Motor neuron (in vitro differentiated cells): ENCODE results near the gene PLAU. TPM values are rescaled to one million over a fixed set of nuclear protein-coding genes. Genes with fewer than 3 reads are reported as not detected.
"Not testable (repeated sequence)": the region's sequence is repeated elsewhere in the genome, so short reads cannot be mapped to it uniquely, and the experiment has no call there.

Experiments used
- ATAC-seq, 8 experiments: fragments of 200-7000 bp; cut with Tn5 transposase; replicated peaks in 6 of 8; 2 replicates each; pipeline ENCODE4 v1.8.0; 2021; ENCODE audit warnings: mild to moderate bottlenecking in 8 of 8, moderate library complexity in 8 of 8
- H3K27ac ChIP-seq, 2 donors: fragments of 250-450 bp; sonication (Bioruptor Pico); 2 replicates each; pipeline ENCODE4 v1.9.0; 2021; ENCODE audit warnings: antibody characterized with exemption in 2 of 2, mild to moderate bottlenecking in 2 of 2, moderate library complexity in 1 of 2
- H3K4me1 ChIP-seq, 2 donors: fragments of 250-450 bp; sonication (Bioruptor Pico); replicated peaks in 1 of 2; 2 replicates each; pipeline ENCODE4 v1.6.1; 2021; ENCODE audit warnings: antibody characterized with exemption in 2 of 2, mild to moderate bottlenecking in 2 of 2, moderate library complexity in 1 of 2
- H3K4me3 ChIP-seq, 5 donors: fragments of 250-450 bp; sonication (Bioruptor Pico); 2 replicates each; pipeline ENCODE4 v1.9.0; 2021; ENCODE audit warnings: antibody characterized with exemption in 5 of 5, mild to moderate bottlenecking in 5 of 5, moderate library complexity in 4 of 5
- WGBS, 10 experiments: fragments of 450-650 bp; shearing (Covaris generic); methylation state at CpG; one replicate each; pipeline ENCODE4 v1.0.0; 2022; 5-methylcytosine and 5-hydroxymethylcytosine counted together
- in situ Hi-C, 9 experiments: fragments of 400-800 bp; cut with MboI; loops; one replicate each; pipeline ENCODE4 v1.15.0; 2021; ENCODE audit warnings: low sequenced_read_pairs in 9 of 9, low pct_unique_long_range_greater_than_20kb in 2 of 9; ENCODE audit not compliant: unreplicated experiment in 9 of 9
- total RNA-seq, 8 experiments: library from RNA; unstranded; fragments of 300-600 nt; gene quantifications; 2 replicates each; pipeline versions ENCODE4 v1.2.3 to v1.2.4, GENCODE V29; 2022

Gene PLAU
- total RNA-seq, 8 experiments from 2014 or later: 0.17 to 10.0 (median 0.74) TPM

DNA sequence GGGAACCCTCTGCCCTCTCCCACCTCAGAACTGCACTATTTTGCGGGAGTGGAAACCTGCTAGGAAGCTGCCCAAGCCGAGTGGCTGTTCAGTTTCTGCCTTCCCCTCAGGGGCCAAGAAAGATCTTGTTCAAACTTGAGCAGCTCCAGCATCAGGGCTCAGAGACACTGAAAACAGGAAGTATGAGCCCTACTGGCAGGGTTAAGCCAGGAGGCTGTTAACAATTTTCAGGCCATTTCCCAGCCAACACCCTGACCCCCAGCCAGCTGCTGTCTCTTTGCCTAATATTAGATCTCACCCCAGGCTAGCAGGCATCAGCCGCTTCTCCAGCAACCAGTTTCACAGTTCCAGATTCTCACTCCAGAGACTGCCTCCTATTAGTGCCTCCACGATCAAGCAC is 9.2 kb downstream of the PLAU start:
- in situ Hi-C loops: no loop called here
- Histone ChIP-seq H3K27ac (no peak overlapping the region), H3K4me1 (peaks cover 3 to 15% of the 10 kb centered on the region in 2 donors), H3K4me3 (no peak overlapping the region)
- WGBS, 10 experiments: 0 to 63% (median 25%) methylated on average over 1 to 3 of the region's 4 CpGs; no CpG with 5 or more reads in 2 of the 10 experiments
- peak in 3 of 8 experiments; percentile 90 to 96 (median 93) for ATAC-seq

DNA sequence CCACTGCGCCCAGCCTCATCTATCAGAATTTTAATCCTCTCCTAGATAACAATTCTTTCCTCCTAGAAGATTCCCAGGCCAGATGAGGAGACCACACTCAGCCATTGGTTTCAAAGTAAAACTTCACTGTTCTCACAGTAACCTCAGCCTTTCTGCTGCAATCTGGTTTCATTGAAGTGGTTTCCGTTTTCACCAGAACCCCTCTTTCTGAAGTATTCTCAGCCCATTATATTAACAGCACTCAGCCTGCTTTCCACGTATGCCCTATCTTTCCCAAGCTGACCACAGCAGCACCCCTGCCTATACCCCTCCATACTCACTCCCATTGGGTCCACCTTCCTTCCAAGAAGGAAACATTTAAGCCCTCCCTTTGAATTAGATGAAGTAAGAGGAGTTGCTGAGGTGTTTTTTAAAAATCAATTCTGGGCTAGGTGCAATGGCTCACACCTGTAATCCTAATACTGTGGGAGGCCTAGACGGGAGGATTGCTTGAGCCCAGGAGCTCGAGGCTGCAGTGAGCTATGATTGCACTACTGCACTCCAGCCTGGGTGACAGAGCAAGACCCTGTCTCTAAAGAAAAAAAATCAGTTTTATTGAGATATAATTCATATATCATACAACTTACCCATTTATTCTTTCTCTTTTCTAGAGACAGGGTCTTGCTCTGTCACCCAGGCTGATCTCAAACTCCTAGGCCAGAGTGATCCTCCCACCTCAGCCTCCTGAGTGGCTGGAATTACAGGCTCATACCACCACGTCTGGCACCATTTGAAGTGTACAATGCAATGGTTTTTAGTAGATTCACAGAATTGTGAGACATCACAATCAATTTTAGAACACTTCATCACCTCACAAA is 11.3 kb downstream of the PLAU start:
- no peak for ATAC-seq
- H3K4me3 ChIP-seq: no peak overlapping the region
- in situ Hi-C loops: no loop called here
- no peak overlapping the region for H3K27ac ChIP-seq
- WGBS, 10 experiments: 60 to 100% (median 87%) methylated on average over 1 to 6 of the region's 6 CpGs; no CpG with 5 or more reads in 2 of the 10 experiments
- H3K4me1 ChIP-seq: peaks cover 0 to 1% of the 10 kb centered on the region in 2 donors

DNA sequence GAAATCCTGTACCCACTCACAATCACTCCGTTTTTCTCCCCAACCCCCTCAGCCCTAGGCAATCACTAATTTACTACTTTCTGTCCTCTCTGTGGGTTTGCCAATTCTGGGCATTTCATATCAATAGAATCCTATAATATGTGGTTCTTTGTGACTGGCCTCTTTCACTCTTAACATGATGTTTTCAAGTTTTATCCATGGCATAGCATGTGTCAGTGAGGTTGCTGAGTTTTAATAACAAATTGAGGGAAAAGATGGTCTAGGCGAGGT is 11.9 kb downstream of the PLAU start:
- in situ Hi-C loops: no loop called here
- WGBS, 10 experiments: 22 to 100% (median 87%) methylated on average over 1 to 2 of the region's 2 CpGs; no CpG with 5 or more reads in 5 of the 10 experiments

DNA sequence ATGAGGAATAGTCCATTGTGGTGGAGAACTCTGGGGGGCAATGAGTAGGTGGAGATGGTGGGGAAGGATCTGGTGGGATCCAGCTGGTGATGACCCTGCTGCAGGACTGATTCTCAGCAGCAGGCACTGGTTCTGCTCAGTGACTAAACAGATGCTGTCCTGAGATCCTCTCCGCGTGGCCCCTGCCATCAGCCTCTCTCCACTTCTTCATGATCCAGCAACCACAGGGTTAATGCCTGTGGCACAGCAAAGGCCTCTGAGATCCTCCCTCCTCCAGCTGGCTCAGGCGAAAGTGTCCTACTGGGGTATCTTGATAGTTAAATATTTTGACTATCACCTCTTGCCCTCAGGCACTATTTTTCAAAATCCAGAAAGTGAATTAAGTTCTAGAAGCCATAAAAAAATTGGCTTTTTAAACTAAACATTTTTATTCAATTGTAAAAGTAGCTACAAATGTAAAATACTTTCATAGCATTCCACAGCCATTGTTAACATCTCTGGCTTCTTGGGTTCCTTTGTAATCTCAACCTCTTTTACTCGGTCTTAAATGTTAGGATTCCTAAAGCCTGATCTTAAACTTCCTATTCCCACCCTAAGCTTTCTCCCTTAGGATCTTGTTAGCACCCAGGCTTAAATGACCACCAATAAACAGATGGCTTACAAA is 13.1 kb downstream of the PLAU start:
- Histone ChIP-seq H3K27ac (no peak overlapping the region), H3K4me1 (no peaks in the 10 kb centered on the region), H3K4me3 (no peak overlapping the region)
- in situ Hi-C loops: no loop called here
- 0 to 57% (median 29%) methylated on average over 1 to 3 of the region's 4 CpGs; no CpG with 5 or more reads in 2 of the 10 experiments for WGBS, 10 experiments
- ATAC-seq: no peak

More for the DNA sequence above, 11.9 kb downstream of the PLAU start:
- no peak overlapping the region for H3K4me3 ChIP-seq
- no peak for ATAC-seq
- no peaks in the 10 kb centered on the region for H3K4me1 ChIP-seq
- H3K27ac ChIP-seq: no peak overlapping the region

DNA sequence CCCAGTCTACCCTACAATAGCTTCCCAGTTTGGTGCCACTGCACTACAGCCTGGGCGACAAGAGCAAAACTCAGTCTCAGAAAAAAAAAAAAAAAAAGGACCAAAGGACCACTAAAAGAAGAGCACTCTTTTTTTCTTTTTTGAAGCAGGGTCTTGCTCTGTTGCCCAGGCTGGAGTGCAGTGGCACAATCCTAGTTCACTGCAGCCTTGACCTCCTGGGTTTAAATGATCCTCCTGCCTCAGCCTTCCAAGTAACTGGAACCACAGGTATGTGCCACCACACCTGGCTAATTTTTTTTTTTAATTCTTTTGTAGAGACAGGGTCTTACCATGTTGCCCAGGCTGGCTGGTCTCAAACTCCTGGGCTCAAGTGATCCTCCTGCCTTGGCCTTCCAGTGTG is 14.0 kb downstream of the PLAU start:
- no peak overlapping the region for H3K27ac ChIP-seq
- no peak overlapping the region for H3K4me3 ChIP-seq
- in situ Hi-C loops: no loop called here
- ATAC-seq: no peak
- WGBS, 10 experiments: 9 to 86% (median 83%) methylated on average over 1 of the region's 1 CpG; no CpG with 5 or more reads in 5 of the 10 experiments
- no peaks in the 10 kb centered on the region for H3K4me1 ChIP-seq

DNA sequence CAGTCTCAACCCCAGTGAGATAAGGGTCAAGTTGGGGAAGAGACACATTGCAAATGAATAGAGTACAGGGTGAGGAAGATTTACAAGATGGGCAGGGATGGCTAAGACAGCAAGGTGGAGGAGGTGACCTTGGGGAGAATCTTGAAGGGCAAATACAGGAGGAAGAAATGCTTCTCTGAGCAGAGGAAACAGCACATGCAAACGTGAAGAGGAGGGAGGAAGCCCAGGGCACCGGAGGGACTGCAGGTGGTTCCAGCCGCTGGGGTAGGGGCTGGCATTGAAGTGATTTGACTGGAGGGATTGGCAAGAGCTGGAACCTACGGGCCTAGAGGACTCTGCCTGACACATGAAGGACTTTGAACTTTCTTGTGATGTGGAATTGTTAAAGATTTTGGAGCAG is 14.6 kb downstream of the PLAU start:
- WGBS, 10 experiments: 37 to 77% (median 59%) methylated on average over 1 to 4 of the region's 4 CpGs; no CpG with 5 or more reads in 2 of the 10 experiments
- in situ Hi-C loops: no loop called here
- H3K4me1 ChIP-seq: no peaks in the 10 kb centered on the region
- no peak for ATAC-seq
- H3K27ac ChIP-seq: no peak overlapping the region
- H3K4me3 ChIP-seq: no peak overlapping the region

DNA sequence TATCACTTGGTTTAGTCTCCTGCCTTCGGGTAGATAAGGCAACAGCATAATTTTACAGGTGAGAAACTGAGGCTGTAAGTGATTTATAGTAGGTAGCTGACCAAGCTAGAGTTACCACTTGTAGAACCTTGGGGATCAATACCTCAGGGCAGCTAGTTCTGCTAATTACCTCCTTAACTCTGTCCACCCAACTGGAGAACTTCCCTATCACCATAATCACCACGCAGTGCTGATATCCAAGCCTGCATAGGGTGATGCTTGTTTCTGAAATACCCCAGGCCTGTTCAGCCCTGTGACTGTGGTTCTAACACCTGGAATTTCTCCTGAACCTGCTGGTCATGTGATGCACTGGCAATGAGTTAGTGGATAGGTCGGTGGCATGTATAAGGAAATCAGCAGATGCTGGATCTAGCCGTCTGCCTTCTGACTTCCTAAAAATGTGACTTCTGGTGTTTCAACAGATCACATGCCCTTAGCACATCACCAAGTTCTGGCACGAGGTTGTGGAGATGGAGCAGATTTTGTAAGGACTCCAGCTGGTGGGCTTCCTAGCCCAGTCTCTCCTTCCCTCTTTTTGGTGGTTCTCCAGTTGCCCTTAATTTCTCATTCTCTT is 15.3 kb downstream of the PLAU start:
- ATAC-seq: no peak
- Histone ChIP-seq H3K4me1 (no peaks in the 10 kb centered on the region), H3K4me3 (no peak overlapping the region), H3K27ac (no peak overlapping the region)
- whole genome bisulfite sequencing, 10 experiments: 57 to 95% (median 73%) methylated on average over 1 to 5 of the region's 5 CpGs; no CpG with 5 or more reads in 1 of the 10 experiments
- in situ Hi-C loops: no loop called here

DNA sequence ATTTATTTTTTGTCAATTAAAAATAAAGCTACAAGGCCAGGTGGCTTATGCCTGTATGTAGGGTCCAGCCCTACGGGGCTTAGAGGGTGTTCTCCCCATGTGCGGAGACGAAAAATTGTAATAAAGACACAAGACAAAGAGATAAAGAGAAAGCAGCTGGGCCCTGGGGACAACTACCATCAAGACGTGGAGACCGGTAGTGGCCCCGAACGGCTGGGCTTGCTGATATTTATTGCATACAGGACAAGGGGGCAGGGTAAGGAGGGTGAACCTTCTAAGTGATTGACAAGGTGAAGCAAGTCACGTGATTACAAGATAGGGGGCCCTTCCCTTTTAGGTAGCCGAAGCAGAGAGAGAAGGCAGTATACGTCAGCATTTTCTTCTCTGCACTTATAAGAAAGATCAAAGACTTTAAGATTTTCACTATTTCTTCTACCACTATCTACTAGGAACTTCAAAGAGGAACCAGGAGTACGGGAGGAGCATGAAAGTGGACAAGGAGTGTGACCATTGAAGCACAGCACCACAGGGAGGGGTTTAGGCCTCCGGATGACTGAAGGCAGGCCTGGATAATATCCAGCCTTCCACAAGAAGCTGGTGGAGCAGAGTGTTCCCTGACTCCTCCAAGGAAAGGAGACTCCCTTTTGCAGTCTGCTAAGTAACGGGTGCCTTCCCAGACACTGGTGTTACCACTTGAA is 19.8 kb downstream of the PLAU start:
- H3K4me1 ChIP-seq, ATAC-seq, in situ Hi-C loops, H3K4me3 ChIP-seq, H3K27ac ChIP-seq: not testable (repeated sequence)
- 61 to 100% (median 92%) methylated on average over 1 to 8 of the region's 13 CpGs; no CpG with 5 or more reads in 1 of the 10 experiments for WGBS, 10 experiments

DNA sequence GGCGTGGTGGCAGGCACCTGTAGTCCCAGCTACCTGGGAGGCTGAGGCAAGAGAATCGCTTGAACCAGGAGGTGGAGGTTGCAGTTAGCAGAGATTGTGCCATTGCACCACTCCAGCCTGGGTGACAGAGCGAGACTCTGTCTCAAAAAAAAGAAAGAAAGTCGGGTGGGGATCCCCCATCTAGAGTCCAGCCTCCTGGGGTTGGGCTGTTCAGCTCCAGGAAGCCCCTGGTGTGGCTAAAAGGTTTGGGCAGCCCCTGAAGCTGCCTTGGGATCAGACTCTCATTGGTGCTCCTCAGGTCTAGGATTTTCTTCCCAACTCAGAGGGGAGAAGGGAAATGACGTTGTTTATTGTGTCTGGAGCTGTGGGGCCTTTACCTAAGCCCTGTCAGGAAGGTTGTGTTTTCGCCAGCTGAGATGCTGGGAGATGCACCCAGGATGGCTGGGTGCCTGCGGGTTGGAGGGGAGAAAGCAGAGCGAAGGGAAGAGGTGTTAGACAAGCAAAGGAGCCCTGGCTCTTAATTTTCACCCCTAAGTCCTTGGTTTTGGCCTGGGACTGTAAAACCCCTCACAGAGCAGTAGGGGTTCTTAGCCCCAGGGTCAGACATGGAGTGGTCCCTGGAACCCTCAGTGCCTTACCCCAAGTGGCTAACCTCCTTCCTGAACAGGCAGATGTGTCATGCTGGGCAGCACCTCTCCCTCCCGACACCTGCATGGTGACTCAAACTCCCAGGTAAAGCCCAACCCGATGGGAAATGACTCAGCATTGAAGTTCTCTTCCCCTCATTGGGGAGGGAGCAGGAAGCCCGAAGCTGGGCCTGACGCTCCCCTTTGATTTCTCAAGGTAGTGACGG is 21.1 kb downstream of the PLAU start:
- Histone ChIP-seq H3K4me3 (no peak overlapping the region), H3K27ac (no peak overlapping the region), H3K4me1 (no peaks in the 10 kb centered on the region)
- 20 to 100% (median 77%) methylated on average over 1 to 7 of the region's 13 CpGs; no CpG with 5 or more reads in 1 of the 10 experiments for WGBS, 10 experiments
- in situ Hi-C loops: no loop called here
- ATAC-seq: no peak

DNA sequence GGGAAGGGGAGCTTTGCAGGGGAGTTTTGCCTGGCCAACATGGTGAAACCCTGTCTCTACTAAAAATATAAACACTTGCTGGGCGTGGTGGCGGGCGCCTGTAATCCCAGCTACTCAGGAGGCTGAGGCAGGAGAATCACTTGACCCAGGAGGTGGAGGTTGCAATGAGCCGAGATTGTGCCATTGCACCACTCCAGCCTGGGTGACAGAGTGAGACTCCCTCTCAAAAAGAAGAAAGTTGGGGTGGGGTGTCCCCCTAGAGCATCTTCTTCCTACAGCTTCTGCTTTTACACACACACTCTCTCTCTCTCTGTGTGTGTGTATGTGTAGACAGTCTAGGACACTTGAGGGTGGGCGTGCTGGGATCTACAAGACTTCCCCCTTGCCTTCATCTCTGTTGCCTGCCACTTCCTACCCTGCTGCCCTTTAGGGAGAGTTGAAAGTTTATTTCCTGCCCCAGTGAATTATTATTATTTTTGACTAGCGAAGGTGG is 21.7 kb downstream of the PLAU start:
- no peaks in the 10 kb centered on the region for H3K4me1 ChIP-seq
- H3K4me3 ChIP-seq: no peak overlapping the region
- ATAC-seq: no peak
- in situ Hi-C loops: no loop called here
- no peak overlapping the region for H3K27ac ChIP-seq
- WGBS, 10 experiments: 57 to 100% (median 82%) methylated on average over 2 to 4 of the region's 6 CpGs; no CpG with 5 or more reads in 5 of the 10 experiments

DNA sequence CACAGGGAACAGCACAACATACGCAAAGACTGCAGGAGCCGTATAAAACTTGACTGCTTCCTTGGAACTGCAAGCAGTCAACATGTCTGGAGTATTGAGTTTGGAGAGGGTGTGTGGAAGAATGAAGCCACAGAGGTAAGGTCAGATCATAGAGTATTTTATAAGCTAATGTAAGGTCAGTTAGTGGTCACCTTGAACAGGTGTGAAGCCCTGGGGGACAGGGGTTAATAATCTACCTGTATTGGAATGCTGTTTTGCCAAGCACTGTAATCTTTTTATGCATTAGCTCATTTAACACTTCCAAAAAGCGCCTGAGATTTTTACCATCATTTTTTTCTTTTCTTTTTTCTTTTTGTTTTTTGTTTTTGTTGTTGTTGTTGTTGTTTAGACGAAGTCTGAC is 23.1 kb downstream of the PLAU start:
- H3K4me3 ChIP-seq: no peak overlapping the region
- H3K27ac ChIP-seq: no peak overlapping the region
- no peaks in the 10 kb centered on the region for H3K4me1 ChIP-seq
- 50 to 100% (median 79%) methylated on average over 1 to 4 of the region's 4 CpGs; no CpG with 5 or more reads in 1 of the 10 experiments for WGBS, 10 experiments
- no peak for ATAC-seq
- in situ Hi-C loops: no loop called here

DNA sequence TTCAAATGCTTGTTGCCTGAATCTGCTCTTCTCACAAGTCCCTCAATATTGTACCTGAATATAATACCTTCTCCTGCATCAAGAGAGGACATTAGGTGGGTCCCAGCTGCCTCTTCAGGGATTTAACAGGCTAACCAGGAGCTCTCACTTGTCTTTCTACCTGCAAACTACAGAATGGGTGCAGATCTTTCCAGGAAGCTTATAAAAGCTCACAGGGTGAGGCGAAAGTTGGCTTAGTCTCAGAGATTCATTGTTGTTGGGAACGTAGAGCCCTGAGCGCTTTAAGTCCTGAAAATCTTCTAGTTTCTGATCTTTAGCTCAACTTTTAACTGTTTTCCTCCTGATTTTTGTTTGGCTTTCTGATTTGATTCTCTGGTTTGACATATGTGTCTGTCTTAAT is 25.0 kb downstream of the PLAU start:
- 80 to 100% (median 90%) methylated on average over 1 to 3 of the region's 3 CpGs; no CpG with 5 or more reads in 1 of the 10 experiments for WGBS, 10 experiments
- in situ Hi-C loops: no loop called here
- H3K4me3 ChIP-seq: no peak overlapping the region
- H3K27ac ChIP-seq: no peak overlapping the region
- peaks cover 2 to 5% of the 10 kb centered on the region in 2 donors for H3K4me1 ChIP-seq
- ATAC-seq: no peak
